T-cell (primary cell): ENCODE data around the gene MYO16. TPM values are rescaled to one million over a fixed set of nuclear protein-coding genes. Genes with fewer than 3 reads are reported as not detected.

Experiments used
- ATAC-seq, 4 experiments: fragments of 200-7000 bp in 3 of 4; fragments of 150-1000 bp in 1 of 4; cut with Tn5 transposase; replicated peaks in 1 of 4; 1 replicate in 3 of 4; 2 replicates in 1 of 4; pipeline ENCODE4 v1.10.0; 2021; ENCODE audit warnings: moderate library complexity in 3 of 4, mild to moderate bottlenecking in 2 of 4, moderate number of reproducible peaks in 1 of 4
- CTCF ChIA-PET, 2 donors: fragments of 300-600 bp; sonication (Branson Sonifier 250); formaldehyde crosslinking; loops; one replicate each; lab custom pipeline; 2022; ENCODE audit warnings: antibody characterized with exemption in 2 of 2; lab: Charles Lee
- POLR2A ChIA-PET, 2 donors: fragments of 300-600 bp; sonication (Branson Sonifier 250); formaldehyde crosslinking; loops; one replicate each; lab custom pipeline; 2022; ENCODE audit warnings: antibody characterized with exemption in 2 of 2; lab: Charles Lee
- DNase-seq, 35 experiments: peaks; one replicate each; pipeline versions ENCODE4 v3.0.0 to v3.0.0-alpha.2; 2013 to 2023
- H3K27ac ChIP-seq: one replicate; pipeline ENCODE4 v1.5.1; 2013; ENCODE audit warnings: low read length
- H3K27me3 ChIP-seq, 2 experiments: replicated peaks in 1 of 2; 1 replicate in 1 of 2; 2 replicates in 1 of 2; pipeline versions ENCODE4 v1.6.1 to v1.7.0; 2013; ENCODE audit warnings: low read length in 1 of 2, mixed read lengths in 1 of 2; ENCODE audit not compliant: control insufficient read depth in 2 of 2, insufficient read depth in 2 of 2; ENCODE audit errors: extremely low read depth in 1 of 2
- H3K36me3 ChIP-seq, 2 donors: 1 replicate in 1 of 2; 2 replicates in 1 of 2; pipeline versions ENCODE4 v1.6.1 to v1.7.0; 2013; ENCODE audit warnings: low read length in 1 of 2; ENCODE audit not compliant: control insufficient read depth in 2 of 2, insufficient read depth in 1 of 2; ENCODE audit errors: extremely low read depth in 1 of 2
- H3K4me1 ChIP-seq, 2 experiments: 1 replicate in 1 of 2; 2 replicates in 1 of 2; pipeline versions ENCODE4 v1.6.1 to v1.7.0; 2013; ENCODE audit warnings: low read length in 2 of 2, mixed read lengths in 1 of 2; ENCODE audit not compliant: insufficient read depth in 2 of 2, control insufficient read depth in 1 of 2; ENCODE audit errors: extremely low read depth in 1 of 2
- H3K4me3 ChIP-seq, 2 donors: 1 replicate in 1 of 2; 2 replicates in 1 of 2; pipeline versions ENCODE4 v1.5.1 to v1.7.0; 2013; ENCODE audit warnings: mild to moderate bottlenecking in 2 of 2, low read length in 1 of 2, moderate library complexity in 1 of 2; ENCODE audit not compliant: control insufficient read depth in 1 of 2; ENCODE audit errors: extremely low read depth in 1 of 2
- H3K9me3 ChIP-seq: 2 replicates; pipeline ENCODE4 v1.7.0; 2013
- H3K27ac Mint-ChIP-seq, 2 donors: one replicate each; pipeline ENCODE4 v1.8.0; 2020 to 2021; ENCODE audit warnings: mild to moderate bottlenecking in 2 of 2, mixed read lengths in 2 of 2
- H3K27me3 Mint-ChIP-seq, 2 donors: one replicate each; pipeline ENCODE4 v1.8.0; 2021 to 2022; ENCODE audit warnings: mixed read lengths in 2 of 2
- H3K36me3 Mint-ChIP-seq: one replicate; pipeline ENCODE4 v1.8.0; 2021; ENCODE audit warnings: mixed read lengths
- H3K4me1 Mint-ChIP-seq, 3 donors: one replicate each; pipeline ENCODE4 v1.8.0; 2020 to 2022; ENCODE audit warnings: mixed read lengths in 3 of 3, mild to moderate bottlenecking in 1 of 3
- H3K4me3 Mint-ChIP-seq, 3 donors: one replicate each; pipeline ENCODE4 v1.8.0; 2020 to 2022; ENCODE audit warnings: mild to moderate bottlenecking in 3 of 3, mixed read lengths in 3 of 3, moderate library complexity in 3 of 3
- H3K9me3 Mint-ChIP-seq, 3 donors: one replicate each; pipeline ENCODE4 v1.8.0; 2020 to 2022; ENCODE audit warnings: mixed read lengths in 3 of 3
- WGBS: methylation state at CpG from one replicate; pipeline ENCODE4 v1.1.5; 2013; ENCODE audit warnings: missing lambda C conversion rate; ENCODE audit not compliant: insufficient coverage; 5-methylcytosine and 5-hydroxymethylcytosine counted together
- total RNA-seq, 35 experiments: library from RNA in 6 of 35; stranded (reverse) in 6 of 35; fragments of 120-200 nt in 1 of 35; gene quantifications; one replicate each; pipeline versions ENCODE4 v1.2.1 to v1.2.4 and lab custom pipeline; 2013 to 2026

The MYO16 gene
- total RNA-seq, 5 donors from 2014 or later (not counting 1 experiment from before 2014, with no cell fraction given) = 0.20 to 2.0 (median 1.1) TPM

GRCh38 chr13:109028624-109029023, 399.2 kb downstream of the MYO16 start:
- POLR2A ChIA-PET = no interaction called here
- WGBS = 76% methylated on average over 4 of the region's 9 CpGs
- H3K4me3 Mint-ChIP-seq = no peak overlapping the region

GRCh38 chr13:109033090-109033489, 403.7 kb downstream of the MYO16 start:
- ChIA-PET CTCF (no interaction called here), POLR2A (no interaction called here)
- DNase-seq (no peak), ATAC-seq (no peak)
- Histone ChIP-seq H3K4me3 (no peak overlapping the region), H3K4me1 (no peaks in the 10 kb centered on the region), H3K27ac (no peak overlapping the region), H3K36me3 (no peaks in the 10 kb centered on the region), H3K9me3 (no peaks in the 10 kb centered on the region), H3K27me3 (peaks cover 0 to 4% of the 10 kb centered on the region in 2 experiments)
- no peaks in the 10 kb centered on the region for H3K4me1 Mint-ChIP-seq
- H3K36me3 Mint-ChIP-seq = no peaks in the 10 kb centered on the region
- no peaks in the 10 kb centered on the region for H3K9me3 Mint-ChIP-seq
- WGBS = 83% methylated on average over 7 of the region's 7 CpGs
- peaks cover 0 to 11% of the 10 kb centered on the region in 2 donors for H3K27me3 Mint-ChIP-seq
- H3K27ac Mint-ChIP-seq = no peak overlapping the region
- H3K4me3 Mint-ChIP-seq = no peak overlapping the region

More at GRCh38 chr13:109028624-109029023, 399.2 kb downstream of the MYO16 start:
- H3K4me1 Mint-ChIP-seq = no peaks in the 10 kb centered on the region
- no peaks in the 10 kb centered on the region for H3K36me3 ChIP-seq
- no peaks in the 10 kb centered on the region for H3K4me1 ChIP-seq
- H3K27ac ChIP-seq = no peak overlapping the region
- H3K27me3 ChIP-seq = no peaks in the 10 kb centered on the region
- CTCF ChIA-PET = no interaction called here
- H3K36me3 Mint-ChIP-seq = no peaks in the 10 kb centered on the region
- DNase-seq = no peak
- H3K9me3 Mint-ChIP-seq = no peaks in the 10 kb centered on the region
- ATAC-seq = no peak
- H3K9me3 ChIP-seq = no peaks in the 10 kb centered on the region
- peaks cover 0 to 5% of the 10 kb centered on the region in 2 donors for H3K27me3 Mint-ChIP-seq
- H3K4me3 ChIP-seq = no peak overlapping the region
- H3K27ac Mint-ChIP-seq = no peak overlapping the region

GRCh38 chr13:109036078-109036780, 406.8 kb downstream of the MYO16 start:
- H3K4me3 ChIP-seq = no peak overlapping the region
- WGBS = 67% methylated on average over 1 of the region's 7 CpGs
- no peaks in the 10 kb centered on the region for H3K9me3 ChIP-seq
- no peak overlapping the region for H3K27ac Mint-ChIP-seq
- H3K27ac ChIP-seq = no peak overlapping the region
- no peaks in the 10 kb centered on the region for H3K4me1 ChIP-seq
- no peaks in the 10 kb centered on the region for H3K36me3 Mint-ChIP-seq
- no peaks in the 10 kb centered on the region for H3K9me3 Mint-ChIP-seq
- ATAC-seq = no peak
- CTCF ChIA-PET = no interaction called here
- H3K36me3 ChIP-seq = no peaks in the 10 kb centered on the region
- POLR2A ChIA-PET = no interaction called here
- no peak overlapping the region for H3K4me3 Mint-ChIP-seq
- peaks cover 0 to 4% of the 10 kb centered on the region in 2 experiments for H3K27me3 ChIP-seq
- H3K4me1 Mint-ChIP-seq = no peaks in the 10 kb centered on the region
- DNase-seq = no peak
- peaks cover 0 to 14% of the 10 kb centered on the region in 2 donors for H3K27me3 Mint-ChIP-seq

- ChIA-PET POLR2A (no interaction called here), CTCF (interaction anchor here in 1 of 2 donors (0.6 kb wide), 1 partner anchor 202 kb away, joined by 3 read pairs; no protein-coding TSS in a partner anchor)
- Histone ChIP-seq H3K36me3 (no peaks in the 10 kb centered on the region), H3K27me3 (no peaks in the 10 kb centered on the region), H3K4me1 (no peaks in the 10 kb centered on the region), H3K4me3 (no peak overlapping the region), H3K9me3 (no peaks in the 10 kb centered on the region), H3K27ac (no peak overlapping the region)
- H3K27ac Mint-ChIP-seq = no peak overlapping the region
- peaks cover 0 to 6% of the 10 kb centered on the region in 2 donors for H3K27me3 Mint-ChIP-seq
- no peak for ATAC-seq
- 33% methylated on average over 3 of the region's 3 CpGs for WGBS
- no peaks in the 10 kb centered on the region for H3K9me3 Mint-ChIP-seq
- no peak overlapping the region for H3K4me3 Mint-ChIP-seq
- DNase-seq = no peak
- no peaks in the 10 kb centered on the region for H3K4me1 Mint-ChIP-seq
- H3K36me3 Mint-ChIP-seq = no peaks in the 10 kb centered on the region
Observed at GRCh38 chr13:109043636-109044035, 414.2 kb downstream of the MYO16 start.

- H3K4me1 ChIP-seq = no peaks in the 10 kb centered on the region
- ATAC-seq = no peak
- no peak overlapping the region for H3K4me3 Mint-ChIP-seq
- ChIA-PET CTCF (no interaction called here), POLR2A (no interaction called here)
- H3K27me3 Mint-ChIP-seq = peaks cover 0 to 10% of the 10 kb centered on the region in 2 donors
- H3K36me3 ChIP-seq = no peaks in the 10 kb centered on the region
- H3K27ac Mint-ChIP-seq = no peak overlapping the region
- no peak for DNase-seq
- H3K4me1 Mint-ChIP-seq = no peaks in the 10 kb centered on the region
- H3K27ac ChIP-seq = no peak overlapping the region
- no peaks in the 10 kb centered on the region for H3K9me3 ChIP-seq
- H3K9me3 Mint-ChIP-seq = peaks cover 0 to 3% (median 0%) of the 10 kb centered on the region in 3 donors
- no peak overlapping the region for H3K4me3 ChIP-seq
- H3K27me3 ChIP-seq = no peaks in the 10 kb centered on the region
- no peaks in the 10 kb centered on the region for H3K36me3 Mint-ChIP-seq
Observed at GRCh38 chr13:109055850-109056249, 426.4 kb downstream of the MYO16 start.

- no peak overlapping the region for H3K27ac Mint-ChIP-seq
Observed at GRCh38 chr13:109058087-109058486, 428.7 kb downstream of the MYO16 start.

More at GRCh38 chr13:109058087-109058486, 428.7 kb downstream of the MYO16 start:
- no peaks in the 10 kb centered on the region for H3K36me3 Mint-ChIP-seq
- Histone ChIP-seq H3K4me1 (no peaks in the 10 kb centered on the region), H3K4me3 (no peak overlapping the region), H3K36me3 (no peaks in the 10 kb centered on the region), H3K27ac (no peak overlapping the region), H3K9me3 (no peaks in the 10 kb centered on the region), H3K27me3 (no peaks in the 10 kb centered on the region)
- no peak overlapping the region for H3K4me3 Mint-ChIP-seq
- 83% methylated on average over 1 of the region's 5 CpGs for WGBS
- ATAC-seq (no peak), DNase-seq (no peak)
- no peaks in the 10 kb centered on the region for H3K4me1 Mint-ChIP-seq
- POLR2A ChIA-PET = no interaction called here
- H3K9me3 Mint-ChIP-seq = peaks cover 0 to 3% (median 0%) of the 10 kb centered on the region in 3 donors
- CTCF ChIA-PET = no interaction called here
- H3K27me3 Mint-ChIP-seq = peaks cover 0 to 13% of the 10 kb centered on the region in 2 donors
